ENCODE results near the gene SAMD11.

Gene SAMD11

GRCh38 chr1:905071-905749, 18.5 kb upstream of the SAMD11 start:
- Histone ChIP-seq H3K36me3 (ENCODE audit: control insufficient read depth, insufficient read depth, low read length) (no peaks in the 10 kb centered on the region), H3K4me3 (ENCODE audit: extremely low read depth, insufficient read depth, low read length, poor library complexity, severe bottlenecking) (peak overlapping the region; percentile 44), H3K4me1 (ENCODE audit: control insufficient read depth, insufficient read depth, low read length, poor library complexity, severe bottlenecking) (no peaks in the 10 kb centered on the region), H3K27ac (ENCODE audit: low read depth, low read length, severe bottlenecking) (no peak overlapping the region), H3K9me3 (ENCODE audit: control insufficient read depth, low read length) (no peaks in the 10 kb centered on the region)
- WGBS, 2 experiments (ENCODE audit: insufficient coverage in 2 of 2) = 14 to 15% methylated on average over 33 to 44 of the region's 49 CpGs

DNA sequence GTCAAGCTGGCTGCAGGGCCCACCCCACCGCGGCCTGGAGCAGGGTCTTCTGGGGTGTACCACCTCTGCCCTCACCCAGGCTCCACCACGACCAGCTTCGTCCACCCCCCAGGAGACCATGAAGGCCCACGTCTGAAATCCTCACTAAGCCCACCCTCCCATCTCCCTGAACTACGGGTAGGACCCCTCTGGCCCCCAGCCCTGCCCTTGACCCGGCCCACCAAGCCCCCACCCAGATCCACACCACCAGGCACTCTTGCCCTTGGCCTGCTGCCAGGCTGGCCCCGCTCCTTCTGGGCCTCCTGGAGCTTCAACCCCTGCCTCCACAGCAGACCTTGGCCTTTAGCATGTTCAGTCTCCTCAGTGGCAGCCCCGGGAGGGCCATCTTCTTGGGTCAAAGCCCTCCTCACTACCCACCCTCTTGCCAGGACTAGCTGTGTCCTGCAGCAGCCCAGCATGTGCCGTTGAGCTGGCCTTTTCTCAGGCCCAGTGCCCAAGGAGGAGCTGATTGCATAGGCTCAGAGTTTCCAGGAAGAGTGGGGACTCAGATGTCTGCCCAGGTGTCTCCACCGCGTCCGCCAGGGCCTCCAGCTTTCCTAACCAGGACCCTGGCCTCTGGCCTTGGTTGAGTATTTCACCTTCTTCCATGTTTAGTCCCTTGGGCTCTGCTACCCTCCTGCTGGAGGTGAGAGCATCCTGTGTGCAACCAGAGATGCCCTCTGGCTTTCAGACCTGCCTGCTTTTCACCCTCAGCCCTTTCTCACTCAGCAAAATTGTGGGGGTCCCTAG, 17.7 kb upstream of the SAMD11 start:
- Histone ChIP-seq H3K27ac (ENCODE audit: low read depth, low read length, severe bottlenecking) (no peak overlapping the region), H3K4me1 (ENCODE audit: control insufficient read depth, insufficient read depth, low read length, poor library complexity, severe bottlenecking) (no peaks in the 10 kb centered on the region), H3K4me3 (ENCODE audit: extremely low read depth, insufficient read depth, low read length, poor library complexity, severe bottlenecking) (no peak overlapping the region), H3K36me3 (ENCODE audit: control insufficient read depth, insufficient read depth, low read length) (no peaks in the 10 kb centered on the region), H3K9me3 (ENCODE audit: control insufficient read depth, low read length) (no peaks in the 10 kb centered on the region)
- 72 to 91% methylated on average over 9 to 13 of the region's 13 CpGs for WGBS, 2 experiments (ENCODE audit: insufficient coverage in 2 of 2)

- H3K4me3 ChIP-seq (ENCODE audit: extremely low read depth, insufficient read depth, low read length, poor library complexity, severe bottlenecking) = no peak overlapping the region
- 54 to 68% methylated on average over 18 to 19 of the region's 20 CpGs for WGBS, 2 experiments (ENCODE audit: insufficient coverage in 2 of 2)
- no peak overlapping the region for H3K27ac ChIP-seq (ENCODE audit: low read depth, low read length, severe bottlenecking)
- no peaks in the 10 kb centered on the region for H3K4me1 ChIP-seq (ENCODE audit: control insufficient read depth, insufficient read depth, low read length, poor library complexity, severe bottlenecking)
- H3K9me3 ChIP-seq (ENCODE audit: control insufficient read depth, low read length) = no peaks in the 10 kb centered on the region
- no peaks in the 10 kb centered on the region for H3K36me3 ChIP-seq (ENCODE audit: control insufficient read depth, insufficient read depth, low read length)
Observed at GRCh38 chr1:906600-907420, 16.9 kb upstream of the SAMD11 start.

DNA sequence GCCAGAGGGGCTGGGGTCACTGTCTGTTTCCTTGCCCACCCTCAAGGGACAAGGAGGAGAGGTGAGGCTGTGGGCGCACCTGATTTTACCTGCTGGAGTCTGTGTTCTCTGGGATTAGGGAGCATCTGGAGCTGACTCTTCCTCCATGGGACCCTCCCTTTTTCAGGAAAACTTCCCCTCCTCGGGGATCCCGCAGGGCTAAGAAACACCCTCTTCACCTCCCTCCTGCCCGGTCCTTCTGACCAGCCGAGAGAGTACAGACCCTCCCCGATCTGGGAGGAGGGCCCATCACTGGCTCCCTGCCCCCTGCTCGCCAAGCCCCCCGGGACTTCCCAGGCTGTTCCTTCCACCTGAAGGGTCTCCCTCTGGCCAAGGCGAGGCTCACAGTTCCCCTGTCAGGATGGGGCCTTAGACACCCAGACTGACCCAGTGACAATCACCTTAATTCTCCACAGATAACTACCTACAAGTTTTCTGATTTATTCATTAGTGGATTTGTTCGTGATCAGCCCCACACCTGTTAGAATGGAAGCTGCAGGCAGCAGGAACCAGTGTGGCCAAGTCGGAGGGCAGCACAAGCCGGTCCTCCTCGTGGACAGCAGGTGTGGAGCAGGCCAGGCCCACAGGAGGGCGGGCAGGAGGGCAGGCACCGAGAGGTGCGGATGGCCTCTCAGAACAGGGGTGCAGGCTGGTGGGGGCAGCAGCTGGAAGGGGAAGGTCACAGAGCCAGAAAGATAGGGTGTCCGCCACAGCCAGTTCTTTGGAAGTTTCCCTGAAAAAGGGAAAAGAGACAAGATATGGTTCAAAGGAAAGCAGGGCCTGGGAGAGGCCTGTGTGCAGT, 15.9 kb upstream of the SAMD11 start:
- Histone ChIP-seq H3K27ac (ENCODE audit: low read depth, low read length, severe bottlenecking) (no peak overlapping the region), H3K4me3 (ENCODE audit: extremely low read depth, insufficient read depth, low read length, poor library complexity, severe bottlenecking) (no peak overlapping the region), H3K36me3 (ENCODE audit: control insufficient read depth, insufficient read depth, low read length) (no peaks in the 10 kb centered on the region), H3K9me3 (ENCODE audit: control insufficient read depth, low read length) (no peaks in the 10 kb centered on the region), H3K4me1 (ENCODE audit: control insufficient read depth, insufficient read depth, low read length, poor library complexity, severe bottlenecking) (no peaks in the 10 kb centered on the region)
- 71 to 79% methylated on average over 14 to 15 of the region's 17 CpGs for WGBS, 2 experiments (ENCODE audit: insufficient coverage in 2 of 2)

GRCh38 chr1:908661-909060, 15.1 kb upstream of the SAMD11 start:
- Histone ChIP-seq H3K4me1 (ENCODE audit: control insufficient read depth, insufficient read depth, low read length, poor library complexity, severe bottlenecking) (no peaks in the 10 kb centered on the region), H3K27ac (ENCODE audit: low read depth, low read length, severe bottlenecking) (no peak overlapping the region), H3K36me3 (ENCODE audit: control insufficient read depth, insufficient read depth, low read length) (no peaks in the 10 kb centered on the region), H3K4me3 (ENCODE audit: extremely low read depth, insufficient read depth, low read length, poor library complexity, severe bottlenecking) (no peak overlapping the region), H3K9me3 (ENCODE audit: control insufficient read depth, low read length) (no peaks in the 10 kb centered on the region)
- 36% methylated on average over 2 of the region's 16 CpGs; no CpG with 5 or more reads in 1 of the 2 experiments for WGBS, 2 experiments (ENCODE audit: insufficient coverage in 2 of 2)

DNA sequence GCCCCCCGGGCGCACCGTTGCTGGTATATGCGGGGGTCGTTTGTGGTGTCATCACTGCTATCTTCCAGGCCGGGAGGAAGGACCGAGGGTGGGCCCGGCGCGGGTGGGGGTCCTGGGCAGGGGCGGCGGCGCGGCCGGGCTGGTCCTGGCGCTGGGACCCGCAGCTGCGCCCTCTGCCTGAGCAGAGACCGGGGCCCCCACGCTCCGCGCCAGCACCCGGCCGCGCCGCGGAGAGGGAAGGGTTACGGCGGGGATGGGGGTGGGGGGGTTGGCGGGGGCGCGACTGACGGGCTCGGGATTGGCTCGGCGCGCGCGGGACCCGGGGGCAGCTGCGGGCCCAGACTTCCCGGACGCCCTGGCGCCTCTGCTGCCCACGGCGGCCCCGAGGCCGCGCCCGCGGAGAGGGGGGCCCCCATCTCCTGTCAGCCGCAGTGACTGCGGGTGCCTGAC, 13.8 kb upstream of the SAMD11 start:
- 44 to 61% methylated on average over 32 to 38 of the region's 53 CpGs for WGBS, 2 experiments (ENCODE audit: insufficient coverage in 2 of 2)
- H3K9me3 ChIP-seq (ENCODE audit: control insufficient read depth, low read length) = no peaks in the 10 kb centered on the region
- no peaks in the 10 kb centered on the region for H3K4me1 ChIP-seq (ENCODE audit: control insufficient read depth, insufficient read depth, low read length, poor library complexity, severe bottlenecking)
- H3K27ac ChIP-seq (ENCODE audit: low read depth, low read length, severe bottlenecking) = no peak overlapping the region
- no peak overlapping the region for H3K4me3 ChIP-seq (ENCODE audit: extremely low read depth, insufficient read depth, low read length, poor library complexity, severe bottlenecking)
- H3K36me3 ChIP-seq (ENCODE audit: control insufficient read depth, insufficient read depth, low read length) = no peaks in the 10 kb centered on the region

DNA sequence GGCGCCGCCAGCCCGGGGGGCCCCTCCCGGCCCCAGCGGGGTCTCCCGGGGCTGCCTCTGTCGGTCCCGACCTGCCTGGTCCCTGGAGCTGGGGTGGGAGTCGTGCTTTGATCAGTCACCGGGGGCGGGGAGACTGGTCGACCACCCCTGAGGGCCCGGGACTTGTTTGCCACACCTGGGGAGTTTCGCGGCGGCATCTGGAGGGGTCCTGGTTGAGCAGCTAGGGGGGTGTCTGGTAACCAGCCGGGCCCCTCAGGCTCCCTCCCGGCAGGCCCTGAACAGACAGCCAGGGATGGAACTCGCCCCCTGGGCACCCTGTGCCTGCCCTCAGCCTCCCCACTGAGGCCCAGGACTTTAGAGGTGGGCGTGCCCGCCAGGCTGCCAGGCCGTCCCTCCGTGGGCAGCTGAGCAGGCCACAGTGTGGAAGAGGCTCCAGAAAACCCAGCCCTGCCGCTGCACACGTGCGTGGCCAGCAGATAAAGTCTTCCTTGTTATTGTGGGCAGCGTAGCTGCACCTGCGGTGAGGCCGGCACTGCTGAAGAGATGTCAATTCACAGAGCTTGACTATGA, 13.3 kb upstream of the SAMD11 start:
- Histone ChIP-seq H3K36me3 (ENCODE audit: control insufficient read depth, insufficient read depth, low read length) (no peaks in the 10 kb centered on the region), H3K4me1 (ENCODE audit: control insufficient read depth, insufficient read depth, low read length, poor library complexity, severe bottlenecking) (no peaks in the 10 kb centered on the region), H3K9me3 (ENCODE audit: control insufficient read depth, low read length) (no peaks in the 10 kb centered on the region), H3K27ac (ENCODE audit: low read depth, low read length, severe bottlenecking) (no peak overlapping the region), H3K4me3 (ENCODE audit: extremely low read depth, insufficient read depth, low read length, poor library complexity, severe bottlenecking) (no peak overlapping the region)
- 63 to 77% methylated on average over 24 to 26 of the region's 29 CpGs for WGBS, 2 experiments (ENCODE audit: insufficient coverage in 2 of 2)

- Histone ChIP-seq H3K4me1 (ENCODE audit: control insufficient read depth, insufficient read depth, low read length, poor library complexity, severe bottlenecking) (no peaks in the 10 kb centered on the region), H3K27ac (ENCODE audit: low read depth, low read length, severe bottlenecking) (no peak overlapping the region), H3K9me3 (ENCODE audit: control insufficient read depth, low read length) (no peaks in the 10 kb centered on the region), H3K4me3 (ENCODE audit: extremely low read depth, insufficient read depth, low read length, poor library complexity, severe bottlenecking) (no peak overlapping the region), H3K36me3 (ENCODE audit: control insufficient read depth, insufficient read depth, low read length) (no peaks in the 10 kb centered on the region)
- WGBS, 2 experiments (ENCODE audit: insufficient coverage in 2 of 2) = 71% methylated on average over 19 to 22 of the region's 25 CpGs
Observed at GRCh38 chr1:910881-911721, 12.6 kb upstream of the SAMD11 start.

GRCh38 chr1:911875-912739, 11.6 kb upstream of the SAMD11 start:
- H3K4me3 ChIP-seq (ENCODE audit: extremely low read depth, insufficient read depth, low read length, poor library complexity, severe bottlenecking) = no peak overlapping the region
- H3K4me1 ChIP-seq (ENCODE audit: control insufficient read depth, insufficient read depth, low read length, poor library complexity, severe bottlenecking) = no peaks in the 10 kb centered on the region
- 85 to 88% methylated on average over 12 of the region's 15 CpGs for WGBS, 2 experiments (ENCODE audit: insufficient coverage in 2 of 2)
- no peak overlapping the region for H3K27ac ChIP-seq (ENCODE audit: low read depth, low read length, severe bottlenecking)
- no peaks in the 10 kb centered on the region for H3K36me3 ChIP-seq (ENCODE audit: control insufficient read depth, insufficient read depth, low read length)
- no peaks in the 10 kb centered on the region for H3K9me3 ChIP-seq (ENCODE audit: control insufficient read depth, low read length)
